Measurements from ENCODE around the gene ACOT2.
A peak's percentile ranks its signal among the peaks of the same experiment; 100 is the strongest.
"Not testable (repeated sequence)": the region's sequence is repeated elsewhere in the genome, so short reads cannot be mapped to it uniquely, and the experiment has no call there.

The ACOT2 gene

GRCh38 chr14:73569185-73569958, at the start of gene ACOT2:
Gene ACOT2 (plus strand): TSS chr14:73569213. CDS start chr14:73569241, 28 bp downstream.
- DNase-seq = peak; percentile 90

GRCh38 chr14:73521229-73521628, 47.8 kb upstream of the ACOT2 start:
- DNase-seq = no peak

- no peak for DNase-seq
These were observed 44.5 kb upstream of the ACOT2 start for GRCh38 chr14:73524493-73524892.

GRCh38 chr14:73526036-73526984, 42.7 kb upstream of the ACOT2 start:
- DNase-seq = peak; percentile 69

- not testable (repeated sequence) for DNase-seq
These were observed 39.7 kb upstream of the ACOT2 start for GRCh38 chr14:73529356-73529755.

GRCh38 chr14:73531971-73532370, 37.0 kb upstream of the ACOT2 start:
- not testable (repeated sequence) for DNase-seq

GRCh38 chr14:73537244-73538045, 31.6 kb upstream of the ACOT2 start:
- peak; percentile 36 for DNase-seq

GRCh38 chr14:73539017-73539416, 30.0 kb upstream of the ACOT2 start:
- peak; percentile 30 for DNase-seq

GRCh38 chr14:73542961-73543360, 26.1 kb upstream of the ACOT2 start:
- DNase-seq = not testable (repeated sequence)

- not testable (repeated sequence) for DNase-seq
These were observed 23.7 kb upstream of the ACOT2 start for GRCh38 chr14:73545353-73545752.

GRCh38 chr14:73549097-73549496, 19.9 kb upstream of the ACOT2 start:
- not testable (repeated sequence) for DNase-seq

- not testable (repeated sequence) for DNase-seq
These were observed 19.0 kb upstream of the ACOT2 start for GRCh38 chr14:73549889-73550524.

- DNase-seq = no peak
These were observed 15.2 kb upstream of the ACOT2 start for GRCh38 chr14:73553845-73554244.

GRCh38 chr14:73557201-73557600, 11.8 kb upstream of the ACOT2 start:
- not testable (repeated sequence) for DNase-seq

GRCh38 chr14:73558238-73558637, 10.8 kb upstream of the ACOT2 start:
- peak; percentile 26 for DNase-seq

- not testable (repeated sequence) for DNase-seq
These were observed 6.8 kb upstream of the ACOT2 start for GRCh38 chr14:73562256-73562655.

- not testable (repeated sequence) for DNase-seq
These were observed 6.3 kb upstream of the ACOT2 start for GRCh38 chr14:73562696-73563095.

- DNase-seq = not testable (repeated sequence)
These were observed 2.6 kb upstream of the ACOT2 start for GRCh38 chr14:73566431-73566830.

- not testable (repeated sequence) for DNase-seq
These were observed 2.1 kb upstream of the ACOT2 start for GRCh38 chr14:73566935-73567334.

- peak; percentile 8 for DNase-seq
These were observed 1.7 kb upstream of the ACOT2 start for GRCh38 chr14:73567358-73567757.

GRCh38 chr14:73567951-73568885, 795 bp upstream of the ACOT2 start:
- DNase-seq = peak; percentile 37

All from EL (cell line).